ENCODE results near the gene WRNIP1. TPM values are rescaled to one million over a fixed set of nuclear protein-coding genes. Genes with fewer than 3 reads are reported as not detected.

WRNIP1 gene
- total RNA-seq, 1 experiment from 2014 or later: 78.8 TPM

DNA sequence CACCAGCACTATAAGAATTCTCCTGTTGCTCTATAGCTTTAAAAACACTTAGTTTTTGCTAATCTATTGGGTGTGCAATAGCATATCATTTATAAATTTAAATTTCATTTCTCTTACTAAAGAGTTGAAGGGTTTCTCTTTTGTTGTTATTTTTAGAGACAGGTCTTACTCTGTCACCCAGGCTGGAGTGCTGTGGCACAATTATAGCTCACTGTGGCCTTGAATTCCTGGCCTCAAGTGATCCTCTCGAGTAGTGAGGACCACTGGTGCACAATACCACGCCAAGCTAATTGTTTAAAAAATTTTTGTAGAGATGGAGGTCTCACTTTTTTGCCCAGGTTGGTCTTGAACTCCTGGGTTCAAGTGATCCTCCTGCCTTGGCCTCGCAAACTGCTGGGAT is 6.2 kb upstream of the WRNIP1 start:
- intact Hi-C loops (cut with micrococcal nuclease): no loop called here
- Histone ChIP-seq H3K9me2 (ENCODE audit: insufficient read depth) (no peaks in the 10 kb centered on the region), H3K4me3 (replicated peaks in 1 of 2; ENCODE audit: low read depth in 1 of 2, low read length in 2 of 2) (no peak overlapping the region), H3K27me3 (ENCODE audit: insufficient read depth, low read length) (no peaks in the 10 kb centered on the region), H3K9ac (ENCODE audit: low read length) (no peak overlapping the region), H3K27ac (ENCODE audit: low read depth, low read length) (no peak overlapping the region), H3K9me3 (ENCODE audit: control insufficient read depth in 1 of 2, insufficient read depth in 1 of 2, low read depth in 1 of 2, low read length in 2 of 2) (no peaks in the 10 kb centered on the region; a peak in 1 of 4 replicates), H3K4me2 (ENCODE audit: low read length) (no peak overlapping the region), H3K36me3 (ENCODE audit: control insufficient read depth in 1 of 2, insufficient read depth in 2 of 2, low read length in 2 of 2) (no peaks in the 10 kb centered on the region), H2AFZ (ENCODE audit: low read depth, low read length, poor library complexity, severe bottlenecking) (no peak overlapping the region), H4K20me1 (ENCODE audit: insufficient read depth) (no peaks in the 10 kb centered on the region), H3K79me2 (ENCODE audit: insufficient read depth, low read length) (no peaks in the 10 kb centered on the region), H3K4me1 (ENCODE audit: control insufficient read depth in 1 of 2, insufficient read depth in 2 of 2, low read length in 2 of 2) (peaks cover 4% of the 10 kb centered on the region in 2 experiments; a peak in 3 of 4 replicates)
- ChIA-PET POLR2A (no interaction called here), CTCF (interaction anchor here (1.5 kb wide), 1 partner anchor 9 kb away, joined by 8 read pairs; the partner anchor contains the start of gene MYLK4), RAD21 (ENCODE audit: low non-redundant PET in 1 of 2, low total read pairs in 2 of 2, uncharacterized antibody in 2 of 2, unreplicated experiment in 2 of 2) (no interaction called here)
- TF ChIP-seq JUND (IDR thresholded peaks at IDR 0.05) (no peak), FOSL1 (IDR thresholded peaks at IDR 0.05; ENCODE audit: low read depth) (no peak), EZH2 (IDR thresholded peaks at IDR 0.05) (no peak), RAD21 (IDR thresholded peaks at IDR 0.05; ENCODE audit: low read depth) (no peak), SIN3A (IDR thresholded peaks at IDR 0.05; ENCODE audit: low read depth) (no peak), CBX3 (IDR thresholded peaks at IDR 0.05; ENCODE audit: low read depth) (no peak), POLR2AphosphoS5 (IDR thresholded peaks at IDR 0.05; ENCODE audit: low read depth, low read length) (no peak), ZNF274 (IDR thresholded peaks at IDR 0.05; ENCODE audit: low read depth, low read length) (no peak), EZH2phosphoT487 (IDR thresholded peaks at IDR 0.05; ENCODE audit: borderline replicate concordance) (no peak), CEBPB (IDR thresholded peaks at IDR 0.05; ENCODE audit: low read depth) (no peak), ELF1 (IDR thresholded peaks at IDR 0.05; ENCODE audit: borderline replicate concordance, low read depth) (no peak), SP1 (IDR thresholded peaks at IDR 0.05; ENCODE audit: low read depth) (no peak)
- TF ChIP-seq, protein P1, sequence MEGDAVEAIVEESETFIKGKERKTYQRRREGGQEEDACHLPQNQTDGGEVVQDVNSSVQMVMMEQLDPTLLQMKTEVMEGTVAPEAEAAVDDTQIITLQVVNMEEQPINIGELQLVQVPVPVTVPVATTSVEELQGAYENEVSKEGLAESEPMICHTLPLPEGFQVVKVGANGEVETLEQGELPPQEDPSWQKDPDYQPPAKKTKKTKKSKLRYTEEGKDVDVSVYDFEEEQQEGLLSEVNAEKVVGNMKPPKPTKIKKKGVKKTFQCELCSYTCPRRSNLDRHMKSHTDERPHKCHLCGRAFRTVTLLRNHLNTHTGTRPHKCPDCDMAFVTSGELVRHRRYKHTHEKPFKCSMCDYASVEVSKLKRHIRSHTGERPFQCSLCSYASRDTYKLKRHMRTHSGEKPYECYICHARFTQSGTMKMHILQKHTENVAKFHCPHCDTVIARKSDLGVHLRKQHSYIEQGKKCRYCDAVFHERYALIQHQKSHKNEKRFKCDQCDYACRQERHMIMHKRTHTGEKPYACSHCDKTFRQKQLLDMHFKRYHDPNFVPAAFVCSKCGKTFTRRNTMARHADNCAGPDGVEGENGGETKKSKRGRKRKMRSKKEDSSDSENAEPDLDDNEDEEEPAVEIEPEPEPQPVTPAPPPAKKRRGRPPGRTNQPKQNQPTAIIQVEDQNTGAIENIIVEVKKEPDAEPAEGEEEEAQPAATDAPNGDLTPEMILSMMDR (IDR thresholded peaks at IDR 0.05 in 2 of 3, conservative IDR thresholded peaks at IDR 0.05 in 1 of 3; ENCODE audit: borderline replicate concordance in 1 of 3, insufficient read depth in 1 of 3, low read depth in 2 of 3, low read length in 2 of 3): no peak
- TF ChIP-seq, protein P2, sequence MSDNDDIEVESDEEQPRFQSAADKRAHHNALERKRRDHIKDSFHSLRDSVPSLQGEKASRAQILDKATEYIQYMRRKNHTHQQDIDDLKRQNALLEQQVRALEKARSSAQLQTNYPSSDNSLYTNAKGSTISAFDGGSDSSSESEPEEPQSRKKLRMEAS (IDR thresholded peaks at IDR 0.05): no peak
- no peak for ATAC-seq
- BruUV-seq (replicated peaks): no TSS peak
- no peak for DNase-seq (ENCODE audit: low read depth, low spot score)

Data from HCT116 (cell line).